DMS153 treated with DMSO at 0.1 percent for 48 hours (cell line): ENCODE data around the gene ZNF214.
"Not testable (repeated sequence)": the region's sequence is repeated elsewhere in the genome, so short reads cannot be mapped to it uniquely, and the experiment has no call there.

ENCODE experiments used
- DNase-seq: peaks from one replicate; lab custom pipeline; 2025; ENCODE audit not compliant: unreplicated experiment; lab: John Stamatoyannopoulos, UW

The ZNF214 gene

GRCh38 chr11:6991227-6991626 is 28.9 kb downstream of the ZNF214 start:
- no peak for DNase-seq

- no peak for DNase-seq
These were observed 31.6 kb downstream of the ZNF214 start for GRCh38 chr11:6988506-6988905.

- no peak for DNase-seq
These were observed 33.7 kb downstream of the ZNF214 start for GRCh38 chr11:6986487-6986886.

- DNase-seq, result no peak
These were observed 40.8 kb downstream of the ZNF214 start for GRCh38 chr11:6979365-6979764.

- not testable (repeated sequence) for DNase-seq
These were observed 50.3 kb downstream of the ZNF214 start for GRCh38 chr11:6969854-6970253.

- no peak for DNase-seq
These were observed 51.3 kb downstream of the ZNF214 start for GRCh38 chr11:6968816-6969215.

GRCh38 chr11:6962673-6963072 is 57.5 kb downstream of the ZNF214 start:
- DNase-seq, result no peak

GRCh38 chr11:6962141-6962540 is 58.0 kb downstream of the ZNF214 start:
- no peak for DNase-seq

GRCh38 chr11:6954248-6954647 is 65.9 kb downstream of the ZNF214 start:
- not testable (repeated sequence) for DNase-seq
